Activated CD8-positive, alpha-beta T cell treated with anti-CD3 and anti-CD28 coated beads for 36 hours (primary cell): ENCODE results near the gene STEAP3. TPM values are rescaled to one million over a fixed set of nuclear protein-coding genes. Genes with fewer than 3 reads are reported as not detected.

Source experiments
- ATAC-seq: fragments of 200-7000 bp; cut with Tn5 transposase; one replicate; pipeline ENCODE4 v1.10.0; 2021; ENCODE audit warnings: mild to moderate bottlenecking, moderate library complexity
- CTCF ChIA-PET: fragments of 350-600 bp; sonication (Branson Sonifier 250); formaldehyde crosslinking; loops from one replicate; lab custom pipeline; 2021; ENCODE audit warnings: antibody characterized with exemption; lab: Charles Lee
- POLR2A ChIA-PET: fragments of 350-600 bp; sonication (Branson Sonifier 250); formaldehyde crosslinking; loops from one replicate; lab custom pipeline; 2021; ENCODE audit warnings: antibody characterized with exemption; lab: Charles Lee
- DNase-seq: peaks from one replicate; pipeline ENCODE4 v3.0.0-alpha.2; 2020
- H3K27ac Mint-ChIP-seq: one replicate; pipeline ENCODE4 v1.8.0; 2021; ENCODE audit warnings: mild to moderate bottlenecking, mixed read lengths
- H3K27me3 Mint-ChIP-seq: one replicate; pipeline ENCODE4 v1.8.0; 2021; ENCODE audit warnings: mixed read lengths
- H3K36me3 Mint-ChIP-seq: one replicate; pipeline ENCODE4 v1.8.0; 2021; ENCODE audit warnings: low read depth, mixed read lengths
- H3K4me1 Mint-ChIP-seq: one replicate; pipeline ENCODE4 v1.8.0; 2021; ENCODE audit warnings: low read depth, mixed read lengths
- H3K4me3 Mint-ChIP-seq: one replicate; pipeline ENCODE4 v1.8.0; 2021; ENCODE audit warnings: mild to moderate bottlenecking, moderate library complexity, mixed read lengths
- H3K9me3 Mint-ChIP-seq: one replicate; pipeline ENCODE4 v1.8.0; 2021; ENCODE audit warnings: mixed read lengths
- CTCF ChIP-seq: fragments of 200-600 bp; IDR thresholded peaks from one replicate; pipeline ENCODE4 v1.8.0; 2022; ENCODE audit warnings: antibody characterized with exemption, mild to moderate bottlenecking
- intact Hi-C: fragments of 100-400 bp; cut with micrococcal nuclease; formaldehyde crosslinking; loops from one replicate; pipeline ENCODE4 v1.10.0; 2022
- total RNA-seq, 2 experiments: library from RNA; stranded (reverse); gene quantifications; one replicate each; pipeline ENCODE4 v1.2.3, GENCODE V29; 2021

STEAP3 gene, protein sequence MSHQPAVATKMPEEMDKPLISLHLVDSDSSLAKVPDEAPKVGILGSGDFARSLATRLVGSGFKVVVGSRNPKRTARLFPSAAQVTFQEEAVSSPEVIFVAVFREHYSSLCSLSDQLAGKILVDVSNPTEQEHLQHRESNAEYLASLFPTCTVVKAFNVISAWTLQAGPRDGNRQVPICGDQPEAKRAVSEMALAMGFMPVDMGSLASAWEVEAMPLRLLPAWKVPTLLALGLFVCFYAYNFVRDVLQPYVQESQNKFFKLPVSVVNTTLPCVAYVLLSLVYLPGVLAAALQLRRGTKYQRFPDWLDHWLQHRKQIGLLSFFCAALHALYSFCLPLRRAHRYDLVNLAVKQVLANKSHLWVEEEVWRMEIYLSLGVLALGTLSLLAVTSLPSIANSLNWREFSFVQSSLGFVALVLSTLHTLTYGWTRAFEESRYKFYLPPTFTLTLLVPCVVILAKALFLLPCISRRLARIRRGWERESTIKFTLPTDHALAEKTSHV
- total RNA-seq, result under 1 TPM; 0.18 to 0.34 TPM

DNA sequence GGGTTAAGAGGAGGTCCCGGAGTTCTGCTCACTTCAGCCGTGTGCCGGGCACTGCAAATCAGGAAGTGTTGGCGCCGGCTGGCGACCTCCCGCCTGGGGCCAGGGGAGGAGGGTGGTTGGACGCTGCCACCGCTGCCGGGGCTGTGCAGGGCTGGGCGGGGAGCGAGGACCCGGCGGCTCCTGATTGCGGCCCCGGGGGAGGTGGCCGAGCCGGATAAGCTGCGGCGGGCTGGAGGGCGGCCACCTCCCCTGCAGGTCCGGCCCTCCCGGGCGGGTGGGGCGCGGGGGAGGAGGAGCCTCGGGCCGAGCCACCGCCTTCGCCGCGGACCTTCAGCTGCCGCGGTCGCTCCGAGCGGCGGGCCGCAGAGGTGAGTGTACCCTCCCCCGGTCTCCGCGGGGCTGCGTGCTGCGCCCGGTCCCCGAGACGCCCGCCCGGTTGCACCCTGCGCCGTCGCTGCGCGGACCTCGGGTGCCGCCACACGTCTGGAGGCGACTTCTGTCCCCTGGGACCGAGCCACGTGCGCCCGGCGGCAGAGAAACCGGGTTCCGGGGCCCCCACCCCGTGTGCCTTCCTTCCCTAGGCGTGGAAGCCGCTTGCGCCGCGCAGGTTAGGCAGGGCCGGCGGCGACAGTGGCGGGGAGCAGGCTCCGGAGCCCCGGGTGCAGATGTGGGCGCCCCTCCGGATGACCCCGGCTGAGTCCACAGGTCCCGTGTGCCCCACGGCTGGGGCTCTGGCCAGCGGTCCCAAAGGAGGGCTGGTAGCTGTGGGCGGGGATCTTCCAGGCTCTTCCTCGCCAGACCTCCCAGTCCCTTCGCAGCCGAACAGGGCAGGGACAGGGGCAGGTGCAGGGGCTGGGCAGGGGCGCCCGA lies at the start of gene STEAP3:
TSS of gene STEAP3 (plus strand) at position 314 of the 870 bp plus-strand sequence. CDS start 7,179 bp downstream, outside the sequence.
- DNase-seq, result peak; percentile 17
- ChIA-PET POLR2A (no interaction called here), CTCF (no interaction called here)
- peak; percentile 59 for ATAC-seq
- H3K27ac Mint-ChIP-seq, result no peak within 1 kb of the TSS
- H3K9me3 Mint-ChIP-seq, result no peaks in the 10 kb centered on the region
- no peak for TF ChIP-seq CTCF
- H3K36me3 Mint-ChIP-seq, result no peaks in the 10 kb centered on the region
- intact Hi-C loops, result no loop called here
- H3K4me3 Mint-ChIP-seq, result no peak within 1 kb of the TSS
- no peaks in the 10 kb centered on the region for H3K4me1 Mint-ChIP-seq
- H3K27me3 Mint-ChIP-seq, result peaks cover 30% of the 10 kb centered on the region

DNA sequence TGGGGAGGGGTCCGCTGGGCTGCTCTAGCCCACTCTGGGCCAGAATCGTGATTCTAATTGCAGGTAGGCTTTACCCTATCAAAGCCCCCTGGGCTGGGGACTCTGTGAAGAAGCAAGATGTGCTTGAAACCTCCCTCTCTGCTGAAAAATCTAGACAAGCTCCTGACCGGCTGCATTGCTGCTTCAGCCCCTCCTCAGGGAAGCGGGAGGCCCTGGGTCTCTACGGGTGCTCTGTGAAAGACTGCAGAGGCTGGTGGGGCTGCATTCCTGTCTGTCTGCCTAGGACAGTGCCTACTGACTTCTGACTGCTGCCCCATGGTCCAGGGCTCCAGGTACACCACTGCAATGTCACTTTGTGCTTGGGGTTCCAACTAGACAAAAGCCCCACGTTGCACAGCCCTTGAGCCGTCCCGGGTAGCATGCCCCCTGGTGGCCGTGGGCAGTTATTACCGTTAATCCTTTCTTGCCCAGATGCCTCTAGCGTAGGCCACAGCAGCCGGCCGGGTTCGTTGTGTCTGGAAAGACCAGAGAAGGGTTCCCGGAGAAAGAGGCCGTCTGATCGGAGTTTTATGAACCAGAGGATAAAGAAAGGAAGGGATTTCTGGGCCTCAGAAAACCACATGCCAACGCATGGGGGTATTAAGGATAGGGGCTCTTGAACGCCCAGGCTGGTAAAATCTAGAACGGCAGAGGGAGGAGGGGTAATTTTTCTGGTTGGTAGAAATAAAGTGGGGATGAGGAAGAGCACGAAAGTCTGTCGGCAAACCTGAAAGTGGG lies 49.2 kb upstream of the STEAP3 start:
- peak; percentile 56 for ATAC-seq

GRCh38 chr2:119174993-119175347 lies 48.7 kb upstream of the STEAP3 start:
- Mint-ChIP-seq H3K36me3 (no peaks in the 10 kb centered on the region), H3K4me3 (no peak overlapping the region), H3K27ac (no peak overlapping the region), H3K9me3 (no peaks in the 10 kb centered on the region), H3K4me1 (no peaks in the 10 kb centered on the region), H3K27me3 (no peaks in the 10 kb centered on the region)
- ChIA-PET CTCF (interaction anchor here (0.7 to 4.6 kb wide), 4 partner anchors 11 to 293 kb away, joined by 3 to 48 read pairs (median 5); no protein-coding TSS in a partner anchor), POLR2A (no interaction called here)
- no peak for ATAC-seq
- TF ChIP-seq CTCF, result no peak
- intact Hi-C loops, result loop anchor here (2.0 to 10.0 kb wide), 2 partner anchors 160 to 292 kb away; no protein-coding TSS in a partner anchor
- no peak for DNase-seq

More for the DNA sequence above, 49.2 kb upstream of the STEAP3 start:
- no peak overlapping the region for H3K27ac Mint-ChIP-seq
- H3K27me3 Mint-ChIP-seq, result no peaks in the 10 kb centered on the region
- peak; percentile 83 for TF ChIP-seq CTCF
- no peak overlapping the region for H3K4me3 Mint-ChIP-seq
- intact Hi-C loops, result loop anchor here (2.0 to 10.0 kb wide), 2 partner anchors 160 to 292 kb away; no protein-coding TSS in a partner anchor
- POLR2A ChIA-PET, result no interaction called here
- H3K36me3 Mint-ChIP-seq, result no peaks in the 10 kb centered on the region
- peak; percentile 62 for DNase-seq
- no peaks in the 10 kb centered on the region for H3K9me3 Mint-ChIP-seq
- CTCF ChIA-PET, result interaction anchor here (0.7 to 4.6 kb wide), 6 partner anchors 11 to 293 kb away, joined by 3 to 48 read pairs (median 4); no protein-coding TSS in a partner anchor
- H3K4me1 Mint-ChIP-seq, result no peaks in the 10 kb centered on the region

DNA sequence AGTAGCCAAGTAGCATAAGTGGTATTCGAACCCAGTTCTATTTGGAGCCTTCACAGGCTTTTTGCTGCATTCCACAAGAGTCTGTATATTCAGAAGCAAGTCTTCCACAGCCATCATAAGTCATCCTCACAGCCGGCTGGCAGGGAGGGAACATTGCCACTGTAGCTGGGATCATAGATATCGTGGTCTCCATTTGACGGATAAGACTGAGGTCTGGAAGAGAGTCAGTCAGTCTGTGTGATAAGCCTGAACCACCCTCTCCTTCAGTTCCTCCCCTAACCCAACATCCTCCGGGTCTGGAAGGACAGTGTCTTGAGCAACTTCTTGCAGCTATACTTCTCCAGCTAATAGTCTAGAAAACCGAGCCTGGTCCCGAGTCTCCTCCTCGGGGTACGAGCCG lies 48.1 kb upstream of the STEAP3 start:
- DNase-seq (no peak), ATAC-seq (no peak)
- no peak for TF ChIP-seq CTCF
- ChIA-PET POLR2A (no interaction called here), CTCF (interaction anchor here (1.2 to 4.6 kb wide), 4 partner anchors 12 to 954 kb away, joined by 3 to 48 read pairs (median 4); no protein-coding TSS in a partner anchor)
- H3K36me3 Mint-ChIP-seq, result no peaks in the 10 kb centered on the region
- no peaks in the 10 kb centered on the region for H3K4me1 Mint-ChIP-seq
- no peak overlapping the region for H3K4me3 Mint-ChIP-seq
- intact Hi-C loops, result loop anchor here (2.0 to 10.0 kb wide), 2 partner anchors 161 to 293 kb away; no protein-coding TSS in a partner anchor
- no peaks in the 10 kb centered on the region for H3K9me3 Mint-ChIP-seq
- H3K27me3 Mint-ChIP-seq, result no peaks in the 10 kb centered on the region
- no peak overlapping the region for H3K27ac Mint-ChIP-seq
